Activated CD4-positive, alpha-beta T cell treated with anti-CD3 and anti-CD28 coated beads, Interleukin-2, amount 50 U/mL, for 48 hours (primary cell): ENCODE data around the gene EXOC6B.

ENCODE experiments used
- DNase-seq, 2 experiments: peaks; one replicate each; pipeline ENCODE4 v3.0.0-alpha.2; 2020

EXOC6B gene

DNA sequence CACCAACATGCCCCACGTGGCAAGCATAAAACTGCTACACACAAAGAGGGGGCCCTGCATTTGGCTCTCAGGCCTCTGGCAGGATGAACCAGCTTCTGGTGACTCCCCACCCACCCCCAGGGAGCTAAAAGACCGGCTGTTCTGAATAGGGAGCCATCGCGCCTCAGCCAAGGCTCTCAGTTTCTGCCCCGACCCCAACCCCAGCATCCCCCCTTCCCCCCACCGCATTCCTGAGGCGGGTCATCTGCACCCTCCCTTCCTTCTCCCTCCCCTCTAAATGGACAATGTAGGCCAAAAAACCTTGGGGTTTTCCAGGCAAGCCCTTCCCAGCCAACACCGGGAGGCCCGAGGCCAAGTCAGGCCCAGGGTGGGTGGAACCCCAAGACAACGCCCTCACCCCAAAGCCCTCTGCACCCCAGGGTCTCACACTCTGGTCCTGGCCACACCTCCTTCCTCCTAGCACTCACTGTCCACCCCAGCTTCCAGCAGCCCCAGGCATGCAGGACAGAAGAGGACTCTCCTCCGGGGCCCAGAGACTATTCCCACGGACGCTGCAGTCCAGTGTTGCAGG lies 683.9 kb downstream of the EXOC6B start:
- no peak for DNase-seq

DNA sequence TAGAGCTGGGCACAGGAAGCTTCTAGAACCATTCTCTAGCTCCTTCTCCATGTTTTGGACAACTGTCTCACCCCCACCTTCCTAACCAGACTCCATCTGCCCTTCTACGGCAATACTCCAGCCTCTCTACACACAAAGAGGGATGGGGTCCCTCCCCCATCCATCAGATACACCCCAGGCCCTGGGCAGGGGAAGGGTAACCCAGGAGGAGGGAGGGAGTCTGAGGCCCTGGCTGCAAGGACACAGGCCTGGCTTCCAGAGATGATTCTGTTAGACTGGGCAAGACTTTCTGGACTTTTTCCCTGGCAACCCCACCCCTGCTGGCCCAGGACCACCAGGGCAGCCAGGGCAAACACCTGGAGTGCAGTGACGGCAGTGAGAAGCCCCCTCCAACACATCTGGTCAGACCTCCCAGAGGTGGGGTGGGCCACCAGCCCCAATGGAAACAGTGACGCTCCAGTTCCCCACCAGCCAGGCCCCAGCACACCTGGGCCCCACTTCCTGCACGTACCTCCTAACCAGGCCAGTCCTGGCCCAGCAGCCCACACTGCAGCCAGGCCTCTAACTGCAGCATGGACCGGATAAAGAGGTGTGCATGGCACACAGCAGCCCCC lies 684.7 kb downstream of the EXOC6B start:
- no peak for DNase-seq

DNA sequence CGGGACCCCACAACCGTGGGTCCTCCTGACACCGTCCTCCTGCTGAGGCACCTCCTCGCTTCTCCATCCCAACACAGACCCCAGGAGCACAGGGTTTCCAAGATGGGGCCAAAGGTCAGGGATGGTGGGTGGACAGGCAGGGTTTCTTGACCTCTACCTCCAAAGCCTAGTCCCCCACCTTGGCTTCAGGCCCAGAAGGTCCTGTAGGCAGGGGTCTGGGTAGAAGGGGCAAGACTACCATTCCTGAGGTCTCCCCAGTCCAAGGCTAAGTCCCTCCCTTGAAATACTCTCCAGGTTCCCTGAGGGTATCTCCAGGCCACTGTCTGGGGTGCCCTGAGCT lies 685.2 kb downstream of the EXOC6B start:
- no peak for DNase-seq

DNA sequence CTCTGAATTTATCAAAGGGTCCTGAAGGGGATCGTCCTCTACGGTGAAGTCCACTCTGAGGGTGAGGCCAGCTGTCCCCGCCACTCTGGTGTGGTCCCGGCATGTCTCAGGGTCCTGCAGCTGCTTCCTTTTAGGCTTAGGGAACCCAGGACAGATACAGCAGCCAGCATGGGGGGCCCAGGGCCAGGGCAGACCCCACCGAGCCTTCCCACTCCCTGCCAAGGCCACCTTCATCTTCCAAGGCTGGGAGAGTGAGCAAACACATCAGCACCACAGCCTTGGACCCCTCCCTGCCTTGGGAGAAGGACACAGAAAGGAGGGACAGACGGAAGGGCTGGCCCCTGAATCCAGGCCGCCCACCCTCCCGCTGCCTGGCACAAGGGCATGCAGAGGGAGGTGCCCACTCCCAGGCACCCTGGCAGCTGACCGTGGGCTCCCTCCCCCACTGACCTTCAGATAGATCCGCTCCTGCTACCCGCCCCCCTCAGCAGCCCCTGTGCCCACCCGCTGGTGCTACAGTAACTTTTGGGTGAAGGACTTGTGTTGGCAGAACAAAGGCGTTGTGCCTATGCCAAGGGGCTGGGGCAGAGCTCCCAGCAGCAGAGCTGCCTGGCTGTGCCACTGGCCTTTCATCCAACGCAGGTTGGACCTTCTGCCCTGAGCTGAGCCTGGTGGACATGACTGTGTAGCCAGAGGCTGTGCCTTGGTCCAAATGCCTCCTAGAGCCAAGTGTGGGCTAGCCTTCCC lies 685.8 kb downstream of the EXOC6B start:
- DNase-seq: no peak

DNA sequence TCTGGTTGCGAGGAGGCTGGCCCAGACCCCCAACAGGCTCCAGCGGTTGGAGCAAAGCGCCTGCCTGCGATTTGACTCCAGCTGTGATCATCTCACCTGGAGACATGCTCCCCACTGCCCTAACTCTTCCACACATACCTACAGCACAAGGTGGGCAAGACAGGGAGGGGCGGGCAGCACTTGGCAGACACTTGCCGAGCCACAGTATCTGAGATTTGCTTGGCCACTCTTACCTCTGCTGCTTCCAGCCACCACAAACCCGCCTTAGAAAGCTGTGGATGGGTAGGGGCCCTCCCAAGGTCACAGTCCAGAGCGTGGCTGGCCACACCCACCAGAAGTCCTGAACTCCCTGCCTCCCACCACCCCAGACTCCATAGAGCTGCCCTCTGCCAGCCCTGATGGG lies 686.4 kb downstream of the EXOC6B start:
- DNase-seq: no peak

DNA sequence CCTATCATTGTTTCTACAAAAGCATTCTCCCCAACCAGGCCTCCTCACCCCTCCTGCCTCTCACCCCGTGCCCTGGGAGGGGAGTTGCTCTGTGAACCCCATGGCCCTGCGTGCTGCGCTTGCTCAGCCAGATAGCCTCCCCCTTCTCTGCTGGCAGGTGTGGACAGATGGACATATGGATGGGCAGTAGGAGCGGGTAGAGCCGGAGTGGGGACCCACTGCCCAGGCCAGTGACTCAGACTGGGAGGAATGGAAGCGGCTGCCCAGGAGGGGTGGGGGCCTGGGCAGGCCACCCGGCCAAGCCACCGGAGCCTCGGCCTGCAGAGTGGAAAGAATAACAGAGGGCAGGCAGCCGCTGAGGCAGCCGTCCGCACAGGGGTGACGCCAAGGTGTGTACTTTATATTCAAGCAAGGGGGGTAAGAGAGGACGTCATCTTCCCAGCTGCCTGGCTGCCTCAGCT lies 686.9 kb downstream of the EXOC6B start:
- DNase-seq: no peak

DNA sequence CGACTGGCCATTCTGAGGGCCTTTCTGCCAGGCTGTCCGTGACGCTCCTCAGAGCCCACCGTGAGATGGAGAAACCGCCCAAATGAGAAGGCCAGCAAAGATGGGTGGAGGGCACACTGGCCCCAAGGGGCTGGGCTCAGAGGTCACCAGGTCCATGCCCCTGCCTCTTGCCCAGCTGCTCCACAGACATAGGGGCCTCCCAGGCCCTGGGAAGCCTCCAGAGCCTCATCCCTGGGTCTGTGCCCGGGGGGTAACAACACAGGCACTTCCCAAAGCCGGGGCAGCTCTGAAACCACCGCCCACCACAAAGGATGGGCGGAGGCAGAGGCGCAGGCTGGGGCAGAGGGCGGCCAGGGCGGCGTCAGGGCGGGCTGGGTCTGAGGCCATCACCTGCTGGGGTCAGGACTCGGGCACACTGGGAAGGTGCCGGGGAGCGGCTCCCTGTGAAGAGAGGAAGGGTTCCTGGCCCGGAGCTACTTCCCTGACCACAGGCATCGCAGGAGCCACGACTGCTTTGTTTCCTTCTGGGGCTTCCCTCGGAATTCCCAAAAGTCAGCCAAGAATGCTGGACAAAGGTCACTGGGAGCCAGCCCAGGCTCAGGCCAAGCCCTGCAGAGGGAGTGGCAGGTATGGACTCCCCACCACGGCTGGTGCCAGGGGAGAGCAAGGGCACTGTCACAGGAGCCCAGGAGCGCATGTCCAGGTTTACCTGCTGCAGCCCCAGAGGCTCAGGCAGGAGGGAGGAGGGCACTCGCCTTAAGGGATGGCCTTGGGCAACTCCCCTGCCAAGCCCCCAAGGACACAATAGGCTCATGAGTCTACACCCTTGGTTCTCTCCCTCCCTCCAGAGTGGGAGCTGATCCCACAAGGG lies 687.6 kb downstream of the EXOC6B start:
- DNase-seq: no peak

DNA sequence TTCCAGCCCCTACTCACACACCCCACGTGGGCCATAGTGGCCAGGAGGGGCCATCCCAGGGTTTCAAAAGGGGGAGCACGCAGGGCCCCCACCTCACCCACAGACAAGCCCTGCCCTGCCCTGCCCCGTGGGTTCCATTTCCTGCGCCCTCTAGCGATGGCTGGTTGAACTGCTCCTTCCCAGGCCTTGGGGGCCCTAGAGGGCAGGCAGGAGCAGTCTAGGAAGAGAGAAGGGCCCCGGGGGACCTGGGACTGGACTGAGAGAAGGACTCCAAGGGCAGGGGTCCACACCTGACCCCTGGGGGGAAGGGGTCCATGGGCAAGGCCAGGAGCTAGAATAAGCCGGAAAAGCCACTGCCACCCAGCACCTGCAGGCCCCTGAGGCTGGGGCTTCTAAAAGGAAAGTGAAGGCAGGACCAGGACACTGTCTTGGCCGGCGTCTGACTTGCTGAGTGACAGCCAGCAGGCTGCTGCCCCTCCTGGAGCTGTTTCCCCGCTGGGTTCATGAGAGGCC lies 688.3 kb downstream of the EXOC6B start:
- DNase-seq: peak; percentile 77 to 82

DNA sequence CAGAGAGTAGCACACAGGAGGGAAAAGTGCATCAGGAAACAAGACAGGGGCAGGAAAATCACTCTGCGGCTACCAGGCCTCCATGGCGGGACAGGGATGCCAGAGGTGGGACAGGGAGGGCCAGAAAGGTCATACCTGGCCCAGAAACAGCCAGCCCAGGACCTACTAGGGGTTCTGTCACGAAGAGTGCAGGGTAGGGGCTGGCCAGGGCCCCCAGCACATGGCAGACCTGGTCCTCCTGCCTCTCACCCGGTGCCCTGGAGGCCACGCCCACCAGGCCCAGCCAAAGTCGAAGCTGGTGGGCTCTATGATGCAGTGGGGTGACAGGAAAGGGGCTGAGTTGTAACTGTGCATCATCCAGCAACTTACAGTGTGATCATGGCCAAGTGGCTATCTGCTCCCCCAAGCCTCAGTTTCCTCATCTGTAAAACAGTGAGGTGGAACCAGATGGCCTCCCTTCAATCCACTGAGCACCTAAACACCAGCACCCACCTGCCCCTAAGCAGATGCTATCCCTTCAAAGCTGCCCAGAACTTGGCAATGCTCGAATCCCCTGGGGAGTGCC lies 688.8 kb downstream of the EXOC6B start:
- DNase-seq: no peak

DNA sequence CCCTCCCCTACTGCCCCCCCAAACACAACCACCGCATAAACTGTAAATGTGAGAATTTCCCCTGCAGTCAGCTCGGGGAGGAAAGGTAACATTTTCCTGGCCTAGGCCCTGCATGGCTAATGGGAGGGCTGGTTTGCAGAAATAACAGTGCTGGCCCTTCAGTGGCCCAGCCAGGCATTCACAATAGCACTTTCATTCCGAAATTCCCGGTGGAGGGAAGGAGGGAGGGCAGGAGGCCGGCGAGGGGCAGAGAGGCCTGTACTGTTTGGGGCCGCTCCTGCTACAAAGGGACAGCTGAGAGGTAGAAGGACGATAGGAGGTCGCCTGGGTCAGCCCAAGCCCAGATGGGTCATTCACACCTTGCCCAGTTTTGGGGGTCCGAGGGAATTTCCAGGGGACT lies 689.5 kb downstream of the EXOC6B start:
- no peak for DNase-seq

DNA sequence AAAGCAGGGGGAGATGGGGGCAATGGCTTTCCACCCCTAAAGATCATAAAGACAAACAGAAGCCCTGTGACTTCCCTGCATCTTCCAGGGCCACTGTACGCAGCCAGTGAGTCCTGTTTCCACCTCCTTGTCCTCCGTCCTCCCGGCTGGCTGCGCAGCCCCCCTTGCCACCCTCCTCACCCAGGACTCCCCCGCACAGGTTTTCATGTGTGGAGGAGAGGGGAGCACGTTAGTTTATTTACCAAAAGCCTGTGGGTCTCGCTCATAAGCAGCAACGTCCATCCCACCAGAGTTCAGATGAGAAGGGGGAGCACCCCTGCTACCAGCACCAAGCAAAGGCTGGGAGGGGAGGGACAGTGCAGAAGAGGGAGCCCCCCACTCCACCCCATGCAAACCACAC lies 689.9 kb downstream of the EXOC6B start:
- DNase-seq: no peak

DNA sequence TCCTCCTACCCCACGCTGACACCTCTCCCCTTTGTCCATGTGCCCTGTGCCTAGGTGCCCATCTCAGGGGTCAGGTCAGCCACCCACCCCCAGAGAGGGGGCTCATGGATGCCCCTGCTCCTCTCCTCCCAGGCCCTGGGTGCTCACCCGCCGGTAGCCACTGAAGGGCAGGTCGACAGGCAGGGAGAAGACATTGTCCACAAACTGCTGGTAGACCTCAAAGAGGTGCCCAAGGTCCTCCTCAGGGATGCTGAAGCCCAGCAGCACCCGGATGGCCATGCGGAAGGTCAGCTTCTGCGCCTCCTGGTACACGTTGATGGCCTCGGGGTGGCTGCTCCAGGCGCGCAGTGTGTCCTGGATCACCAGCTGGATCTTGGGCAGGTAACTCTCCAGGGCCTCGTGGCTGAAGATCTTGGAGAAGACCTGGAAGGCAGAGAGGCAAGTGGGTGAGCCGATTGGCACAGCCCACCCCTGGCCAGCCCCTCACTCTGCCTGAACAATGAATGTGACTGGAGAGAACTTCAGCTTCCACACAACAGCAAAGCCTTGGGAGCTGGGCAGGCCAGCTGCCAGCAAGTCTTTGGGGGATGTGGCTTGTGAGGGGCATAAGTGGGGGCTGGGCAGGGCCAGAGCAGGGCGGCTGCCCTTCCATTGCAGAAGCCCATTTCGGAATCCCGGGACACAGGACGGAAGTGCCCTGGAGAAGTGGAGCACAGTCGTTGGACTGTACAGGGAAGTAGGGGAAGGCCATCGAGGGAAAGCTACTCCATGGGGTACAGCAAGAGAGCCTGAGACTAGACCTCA lies 690.6 kb downstream of the EXOC6B start:
- DNase-seq: no peak

DNA sequence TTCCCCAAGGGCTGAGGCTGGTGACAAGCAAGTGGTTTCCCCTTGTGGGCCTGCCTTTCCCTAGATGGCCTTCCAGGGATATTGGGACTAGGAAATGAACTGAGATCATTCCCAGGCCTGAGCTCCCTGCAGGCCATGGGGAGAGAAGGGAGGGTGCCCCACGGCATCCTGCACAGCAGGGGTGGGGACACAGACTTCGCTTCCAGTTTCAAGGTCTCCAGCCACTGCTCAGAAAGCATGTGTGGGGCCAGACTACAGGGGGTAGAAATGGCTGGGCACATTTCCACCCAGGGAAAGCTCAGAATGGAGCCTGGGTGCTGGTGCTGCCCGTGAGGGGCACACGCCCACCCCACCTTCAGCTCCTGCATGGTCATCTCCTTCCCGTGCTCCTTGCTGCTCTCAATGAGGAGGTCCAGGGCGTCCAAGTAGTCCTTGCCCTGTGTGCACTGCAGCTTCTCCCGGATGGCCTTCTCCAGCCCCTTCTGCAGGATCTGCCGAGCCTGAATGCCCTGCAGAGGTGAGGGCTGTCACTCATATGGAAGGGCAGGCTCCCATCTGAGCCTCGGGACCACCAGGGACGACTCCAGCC lies 691.3 kb downstream of the EXOC6B start:
- no peak for DNase-seq

DNA sequence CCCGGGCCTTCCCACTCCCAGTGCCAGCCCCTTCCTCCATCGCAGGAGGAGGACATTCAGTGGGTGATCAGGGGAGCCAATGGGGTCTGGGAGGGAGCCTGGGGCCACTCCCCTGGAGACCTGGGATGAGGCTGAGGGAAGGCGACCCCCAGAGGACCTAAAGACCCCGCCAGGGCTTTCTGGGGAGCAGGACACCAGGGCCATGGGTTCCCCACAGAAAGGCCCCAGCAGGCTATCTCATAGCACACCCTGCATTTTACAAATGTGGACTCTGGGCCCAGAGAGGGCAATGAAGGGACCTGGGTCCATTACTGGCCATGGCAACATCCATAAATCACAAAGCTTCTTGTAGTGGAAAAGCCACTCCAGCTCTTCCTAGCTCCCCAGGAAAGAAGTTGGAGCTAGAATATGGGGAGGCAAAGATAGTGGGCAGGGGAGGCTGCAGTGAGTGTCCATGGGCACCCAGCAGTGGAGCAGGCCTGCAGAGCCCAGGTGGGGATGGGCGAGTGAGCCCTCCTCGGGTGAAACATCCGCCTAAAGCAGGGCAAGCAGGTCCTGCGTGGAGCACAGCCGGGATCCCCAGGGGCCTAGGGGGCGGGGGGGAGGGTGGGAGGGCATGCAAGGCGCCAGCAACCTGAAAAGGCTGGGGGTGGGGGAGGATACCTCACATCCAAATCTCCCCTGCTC lies 692.0 kb downstream of the EXOC6B start:
- DNase-seq: no peak

DNA sequence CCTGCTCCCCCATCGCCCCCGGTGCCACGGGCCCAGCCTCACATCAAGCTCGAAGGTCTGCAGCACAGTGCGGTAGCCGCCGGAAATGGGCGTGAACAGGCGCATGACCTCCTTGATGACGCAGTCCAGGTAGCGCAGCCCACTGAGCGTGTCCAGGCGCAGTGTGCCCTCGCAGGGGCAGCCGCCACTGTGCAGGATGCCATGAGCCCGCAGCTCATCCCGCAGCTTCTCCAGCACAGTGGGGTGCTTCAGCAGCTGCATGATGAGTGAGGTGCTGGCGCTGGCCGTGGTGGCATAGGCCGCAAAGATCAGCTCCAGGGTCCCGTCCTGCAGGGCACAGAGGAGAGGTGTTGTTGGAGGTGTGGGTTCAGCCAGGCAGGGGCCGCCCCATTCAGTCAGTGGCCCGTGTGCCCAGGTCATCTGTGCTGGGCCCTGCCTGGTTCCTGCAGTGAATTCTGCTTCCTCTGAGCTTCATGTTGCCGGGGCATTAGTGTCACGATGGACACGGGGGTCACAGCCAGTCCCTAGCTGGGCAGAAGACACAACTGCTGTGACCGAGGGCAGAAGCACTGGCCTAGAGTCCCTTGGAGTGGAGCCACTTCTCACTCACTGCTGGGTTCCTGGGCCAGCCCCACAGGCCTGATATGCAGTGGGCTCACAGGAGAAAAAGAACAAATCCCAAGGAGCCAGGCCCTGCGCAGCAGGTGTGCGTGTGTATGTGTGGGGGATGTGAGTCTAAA lies 692.7 kb downstream of the EXOC6B start:
- DNase-seq: no peak

DNA sequence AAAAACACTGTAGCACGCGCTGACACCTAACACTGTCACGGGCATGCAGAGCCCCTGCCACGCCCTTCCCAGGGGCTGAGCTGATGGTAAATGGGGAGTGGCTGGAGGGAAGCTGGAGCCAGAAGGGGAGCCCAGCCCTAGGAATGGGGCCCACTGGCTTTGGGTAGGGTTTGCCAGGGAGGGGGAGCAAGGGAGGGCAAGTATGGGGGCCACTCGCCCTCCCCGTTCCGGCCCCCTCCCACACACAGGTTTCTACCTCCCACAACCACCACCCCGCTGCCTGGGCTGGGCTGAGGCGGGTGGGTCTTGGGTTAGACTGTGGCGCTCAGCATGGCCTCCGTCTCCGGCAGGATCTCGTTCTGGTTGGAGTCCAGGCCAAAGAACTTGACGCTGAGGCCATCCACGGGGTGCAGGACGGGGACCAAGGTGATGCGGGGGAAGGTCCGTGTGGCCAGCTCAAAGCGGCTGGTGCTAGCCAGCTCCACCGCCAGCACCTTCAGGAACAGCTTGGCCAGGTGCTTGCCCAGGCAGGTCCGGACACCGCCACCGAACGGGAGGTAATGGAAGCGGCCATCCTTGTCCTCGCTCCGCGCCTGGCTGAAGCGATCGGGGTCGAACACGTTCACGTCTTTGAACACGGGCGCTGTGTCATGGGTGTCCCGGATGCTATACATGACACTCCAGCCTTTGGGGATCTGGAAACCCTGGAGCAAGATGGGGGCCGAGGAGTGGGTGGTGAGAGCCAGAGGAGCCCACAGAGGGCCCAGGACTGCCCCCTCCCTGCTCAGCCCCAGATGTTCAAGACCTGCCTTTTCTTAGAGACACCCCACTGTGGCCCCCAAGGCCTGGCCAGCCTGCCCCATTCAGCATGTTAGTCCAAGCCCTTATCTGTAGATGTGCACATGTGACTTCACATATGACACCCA lies 693.7 kb downstream of the EXOC6B start:
- DNase-seq: no peak

DNA sequence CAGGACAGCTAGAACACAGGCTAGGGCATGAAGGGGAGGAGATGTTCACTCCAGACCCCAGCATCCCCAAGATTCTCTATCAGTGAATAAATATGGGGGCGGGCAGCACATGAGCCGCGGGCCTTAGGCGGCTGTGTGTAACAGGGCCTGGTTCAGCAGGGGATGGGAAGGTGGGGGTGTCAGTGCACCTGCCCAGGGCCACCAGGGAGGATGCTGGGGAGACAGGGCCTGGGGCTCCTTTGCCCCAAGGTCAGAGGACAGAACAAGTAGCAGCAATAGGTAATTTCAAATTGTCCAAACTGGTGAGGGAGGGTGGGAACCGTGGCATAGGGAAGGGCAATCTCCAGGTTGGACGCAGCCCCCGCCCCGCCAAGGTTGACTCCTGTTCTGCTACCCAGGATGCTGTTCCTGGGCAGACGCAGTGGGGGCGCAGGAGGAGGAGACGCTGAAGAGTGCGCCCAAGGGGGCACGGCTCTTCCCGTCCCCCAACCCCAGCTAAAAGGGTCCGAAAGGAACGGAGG lies 694.4 kb downstream of the EXOC6B start:
- DNase-seq: no peak

DNA sequence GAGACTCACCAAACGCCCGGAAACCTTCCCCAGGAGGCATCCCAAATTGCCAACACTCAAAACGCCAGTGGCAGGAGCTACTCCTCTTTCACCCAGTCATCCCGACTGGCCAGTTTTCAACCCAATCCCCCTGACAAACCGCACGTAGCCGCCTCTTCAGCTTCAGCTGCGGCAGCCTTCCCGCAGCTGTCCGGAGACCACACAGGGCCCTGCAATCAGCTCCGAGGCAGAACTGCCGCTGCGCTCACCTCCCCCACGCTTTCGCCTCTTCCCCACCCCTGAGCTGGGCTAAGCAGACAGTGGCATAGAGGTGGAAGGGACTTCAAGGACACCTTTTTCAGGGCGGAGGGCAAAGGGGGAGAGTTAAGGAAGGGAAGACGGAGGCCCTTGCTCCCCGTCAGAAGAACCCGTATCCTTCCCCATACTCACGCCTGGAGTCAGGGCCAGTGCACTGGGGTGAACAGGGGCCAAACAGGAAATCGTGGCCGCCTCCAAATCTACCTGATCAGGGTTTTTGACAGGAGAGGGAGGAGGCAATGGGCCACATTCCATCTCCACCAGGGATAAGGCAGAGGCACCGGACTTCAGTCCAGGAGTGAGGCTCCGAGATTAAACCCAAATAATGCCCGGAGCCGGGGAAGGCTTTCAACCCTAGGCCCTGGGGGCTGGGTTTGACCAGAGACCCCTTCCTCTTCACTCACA lies 695.0 kb downstream of the EXOC6B start:
- DNase-seq: no peak
